ENCODE data around the gene PGM3.
A peak's percentile ranks its signal among the peaks of the same experiment; 100 is the strongest.

Gene PGM3, protein sequence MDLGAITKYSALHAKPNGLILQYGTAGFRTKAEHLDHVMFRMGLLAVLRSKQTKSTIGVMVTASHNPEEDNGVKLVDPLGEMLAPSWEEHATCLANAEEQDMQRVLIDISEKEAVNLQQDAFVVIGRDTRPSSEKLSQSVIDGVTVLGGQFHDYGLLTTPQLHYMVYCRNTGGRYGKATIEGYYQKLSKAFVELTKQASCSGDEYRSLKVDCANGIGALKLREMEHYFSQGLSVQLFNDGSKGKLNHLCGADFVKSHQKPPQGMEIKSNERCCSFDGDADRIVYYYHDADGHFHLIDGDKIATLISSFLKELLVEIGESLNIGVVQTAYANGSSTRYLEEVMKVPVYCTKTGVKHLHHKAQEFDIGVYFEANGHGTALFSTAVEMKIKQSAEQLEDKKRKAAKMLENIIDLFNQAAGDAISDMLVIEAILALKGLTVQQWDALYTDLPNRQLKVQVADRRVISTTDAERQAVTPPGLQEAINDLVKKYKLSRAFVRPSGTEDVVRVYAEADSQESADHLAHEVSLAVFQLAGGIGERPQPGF

DNA sequence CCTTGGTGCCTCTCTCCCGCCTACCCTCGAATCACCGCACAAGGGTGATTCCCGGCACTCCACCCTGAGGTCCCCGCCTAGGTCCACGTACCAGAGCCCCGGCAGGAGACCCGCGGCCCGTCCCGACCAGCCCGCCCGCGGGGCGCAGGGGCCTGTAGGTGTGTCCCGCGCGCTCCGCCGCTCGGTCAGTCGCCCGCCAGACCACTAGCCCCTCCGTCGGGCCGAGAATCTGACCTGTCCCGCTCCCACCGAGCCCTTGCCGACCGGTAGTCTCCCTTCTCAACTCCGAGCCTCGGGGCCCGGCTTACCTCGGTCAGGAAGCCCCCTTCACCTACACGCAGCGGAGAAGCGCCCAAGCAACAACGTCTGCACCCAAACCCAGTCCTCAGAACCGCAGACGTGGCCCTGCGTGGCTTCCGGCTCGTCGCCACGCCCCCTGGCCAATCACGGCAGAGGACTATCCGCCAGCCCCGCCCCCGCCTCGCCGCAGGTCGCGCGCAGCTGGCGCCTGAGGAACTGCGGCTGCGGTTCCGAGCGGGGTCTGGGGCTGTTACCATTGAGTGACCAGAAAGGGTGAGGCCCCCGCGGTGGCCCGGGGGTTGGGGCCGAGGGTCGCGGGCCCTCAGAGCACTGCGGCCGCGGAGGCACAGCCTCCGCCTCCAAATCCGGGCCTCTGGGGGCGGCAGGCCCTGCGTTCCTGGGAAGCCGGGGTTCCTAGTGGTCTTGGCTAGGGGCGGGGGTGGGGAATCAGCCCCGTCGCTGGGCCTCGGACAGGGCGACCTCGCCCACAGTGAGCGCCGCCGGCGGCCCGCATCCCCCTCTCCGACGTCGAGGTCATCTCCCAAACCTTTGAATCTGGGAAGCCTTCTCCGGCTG is at the start of gene PGM3, which contains the start of gene RWDD2A:
TSS of gene PGM3 (minus strand) at position 395 of the 876 bp plus-strand sequence. CDS start 2,253 bp downstream, outside the sequence.
TSS of gene RWDD2A (plus strand) at position 487 of the 876 bp plus-strand sequence. CDS start 1,095 bp downstream, outside the sequence.
- Histone ChIP-seq H3K9me3 (ENCODE audit: control insufficient read depth, insufficient read depth, low read depth, low read length) (no peaks in the 10 kb centered on the region), H3K27ac (ENCODE audit: extremely low read depth, low read depth, low read length) (peak within 1 kb of the TSS; percentile 76; the same call in 1 of the 2 replicates), H3K4me3 (ENCODE audit: low read depth, low read length) (peak within 1 kb of the TSS; percentile 94), H3K4me1 (ENCODE audit: control insufficient read depth, insufficient read depth, low read length) (peaks cover 2% of the 10 kb centered on the region; the same call in 1 of the 2 replicates), H3K36me3 (ENCODE audit: control insufficient read depth in 2 of 2, insufficient read depth in 1 of 2, low read length in 2 of 2) (peaks cover 16 to 64% of the 10 kb centered on the region in 2 experiments)
- POLR2A ChIA-PET: interaction anchor here (0.9 to 1.6 kb wide), 5 partner anchors 10 to 127 kb away, joined by 3 to 5 read pairs (median 4); partner anchors contain the start of gene UBE3D
- CTCF ChIA-PET: interaction anchor here (0.6 to 4.0 kb wide), 6 partner anchors 22 to 422 kb away, joined by 3 to 29 read pairs (median 6); partner anchors contain the start of genes DOP1A and UBE3D
- TF ChIP-seq ZNF707 (tag by site-specific recombination; IDR thresholded peaks at IDR 0.05): no peak
- TF ChIP-seq, protein P1, sequence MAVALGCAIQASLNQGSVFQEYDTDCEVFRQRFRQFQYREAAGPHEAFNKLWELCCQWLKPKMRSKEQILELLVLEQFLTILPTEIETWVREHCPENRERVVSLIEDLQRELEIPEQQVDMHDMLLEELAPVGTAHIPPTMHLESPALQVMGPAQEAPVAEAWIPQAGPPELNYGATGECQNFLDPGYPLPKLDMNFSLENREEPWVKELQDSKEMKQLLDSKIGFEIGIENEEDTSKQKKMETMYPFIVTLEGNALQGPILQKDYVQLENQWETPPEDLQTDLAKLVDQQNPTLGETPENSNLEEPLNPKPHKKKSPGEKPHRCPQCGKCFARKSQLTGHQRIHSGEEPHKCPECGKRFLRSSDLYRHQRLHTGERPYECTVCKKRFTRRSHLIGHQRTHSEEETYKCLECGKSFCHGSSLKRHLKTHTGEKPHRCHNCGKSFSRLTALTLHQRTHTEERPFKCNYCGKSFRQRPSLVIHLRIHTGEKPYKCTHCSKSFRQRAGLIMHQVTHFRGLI (tag by site-specific recombination; IDR thresholded peaks at IDR 0.05): peak; percentile 64
- TF ChIP-seq ZNF48 (tag by site-specific recombination; IDR thresholded peaks at IDR 0.05): no peak
- TF ChIP-seq ZNF785 (tag by site-specific recombination; IDR thresholded peaks at IDR 0.05): no peak
- TF ChIP-seq, protein P2, sequence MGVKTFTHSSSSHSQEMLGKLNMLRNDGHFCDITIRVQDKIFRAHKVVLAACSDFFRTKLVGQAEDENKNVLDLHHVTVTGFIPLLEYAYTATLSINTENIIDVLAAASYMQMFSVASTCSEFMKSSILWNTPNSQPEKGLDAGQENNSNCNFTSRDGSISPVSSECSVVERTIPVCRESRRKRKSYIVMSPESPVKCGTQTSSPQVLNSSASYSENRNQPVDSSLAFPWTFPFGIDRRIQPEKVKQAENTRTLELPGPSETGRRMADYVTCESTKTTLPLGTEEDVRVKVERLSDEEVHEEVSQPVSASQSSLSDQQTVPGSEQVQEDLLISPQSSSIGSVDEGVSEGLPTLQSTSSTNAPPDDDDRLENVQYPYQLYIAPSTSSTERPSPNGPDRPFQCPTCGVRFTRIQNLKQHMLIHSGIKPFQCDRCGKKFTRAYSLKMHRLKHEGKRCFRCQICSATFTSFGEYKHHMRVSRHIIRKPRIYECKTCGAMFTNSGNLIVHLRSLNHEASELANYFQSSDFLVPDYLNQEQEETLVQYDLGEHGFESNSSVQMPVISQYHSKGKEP (tag by site-specific recombination; IDR thresholded peaks at IDR 0.05): no peak
- no peak for TF ChIP-seq ZNF266 (tag by site-specific recombination; IDR thresholded peaks at IDR 0.05; ENCODE audit: low read depth)
- peak; percentile 79; the same call in 1 of the 2 replicates for TF ChIP-seq ZNF76 (tag by site-specific recombination; IDR thresholded peaks at IDR 0.05; ENCODE audit: borderline replicate concordance, low read depth)
- TF ChIP-seq ZNF549 (tag by site-specific recombination; IDR thresholded peaks at IDR 0.05): no peak
- peak; percentile 30; the same call in 1 of the 2 replicates for TF ChIP-seq ZNF394 (tag by site-specific recombination; IDR thresholded peaks at IDR 0.05; ENCODE audit: borderline replicate concordance)
- TF ChIP-seq ZEB2 (tag by site-specific recombination; IDR thresholded peaks at IDR 0.05): peak; percentile 81; the same call in 1 of the 2 replicates
- TF ChIP-seq, protein P3, sequence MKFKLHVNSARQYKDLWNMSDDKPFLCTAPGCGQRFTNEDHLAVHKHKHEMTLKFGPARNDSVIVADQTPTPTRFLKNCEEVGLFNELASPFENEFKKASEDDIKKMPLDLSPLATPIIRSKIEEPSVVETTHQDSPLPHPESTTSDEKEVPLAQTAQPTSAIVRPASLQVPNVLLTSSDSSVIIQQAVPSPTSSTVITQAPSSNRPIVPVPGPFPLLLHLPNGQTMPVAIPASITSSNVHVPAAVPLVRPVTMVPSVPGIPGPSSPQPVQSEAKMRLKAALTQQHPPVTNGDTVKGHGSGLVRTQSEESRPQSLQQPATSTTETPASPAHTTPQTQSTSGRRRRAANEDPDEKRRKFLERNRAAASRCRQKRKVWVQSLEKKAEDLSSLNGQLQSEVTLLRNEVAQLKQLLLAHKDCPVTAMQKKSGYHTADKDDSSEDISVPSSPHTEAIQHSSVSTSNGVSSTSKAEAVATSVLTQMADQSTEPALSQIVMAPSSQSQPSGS (tag by site-specific recombination; IDR thresholded peaks at IDR 0.05; ENCODE audit: low read depth): no peak
- TF ChIP-seq ZNF660 (tag by site-specific recombination; IDR thresholded peaks at IDR 0.05): peak; percentile 34; the same call in 1 of the 2 replicates
- TF ChIP-seq, protein P4, sequence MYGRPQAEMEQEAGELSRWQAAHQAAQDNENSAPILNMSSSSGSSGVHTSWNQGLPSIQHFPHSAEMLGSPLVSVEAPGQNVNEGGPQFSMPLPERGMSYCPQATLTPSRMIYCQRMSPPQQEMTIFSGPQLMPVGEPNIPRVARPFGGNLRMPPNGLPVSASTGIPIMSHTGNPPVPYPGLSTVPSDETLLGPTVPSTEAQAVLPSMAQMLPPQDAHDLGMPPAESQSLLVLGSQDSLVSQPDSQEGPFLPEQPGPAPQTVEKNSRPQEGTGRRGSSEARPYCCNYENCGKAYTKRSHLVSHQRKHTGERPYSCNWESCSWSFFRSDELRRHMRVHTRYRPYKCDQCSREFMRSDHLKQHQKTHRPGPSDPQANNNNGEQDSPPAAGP (tag by site-specific recombination; IDR thresholded peaks at IDR 0.05): peak; percentile 84
- TF ChIP-seq, protein P5, sequence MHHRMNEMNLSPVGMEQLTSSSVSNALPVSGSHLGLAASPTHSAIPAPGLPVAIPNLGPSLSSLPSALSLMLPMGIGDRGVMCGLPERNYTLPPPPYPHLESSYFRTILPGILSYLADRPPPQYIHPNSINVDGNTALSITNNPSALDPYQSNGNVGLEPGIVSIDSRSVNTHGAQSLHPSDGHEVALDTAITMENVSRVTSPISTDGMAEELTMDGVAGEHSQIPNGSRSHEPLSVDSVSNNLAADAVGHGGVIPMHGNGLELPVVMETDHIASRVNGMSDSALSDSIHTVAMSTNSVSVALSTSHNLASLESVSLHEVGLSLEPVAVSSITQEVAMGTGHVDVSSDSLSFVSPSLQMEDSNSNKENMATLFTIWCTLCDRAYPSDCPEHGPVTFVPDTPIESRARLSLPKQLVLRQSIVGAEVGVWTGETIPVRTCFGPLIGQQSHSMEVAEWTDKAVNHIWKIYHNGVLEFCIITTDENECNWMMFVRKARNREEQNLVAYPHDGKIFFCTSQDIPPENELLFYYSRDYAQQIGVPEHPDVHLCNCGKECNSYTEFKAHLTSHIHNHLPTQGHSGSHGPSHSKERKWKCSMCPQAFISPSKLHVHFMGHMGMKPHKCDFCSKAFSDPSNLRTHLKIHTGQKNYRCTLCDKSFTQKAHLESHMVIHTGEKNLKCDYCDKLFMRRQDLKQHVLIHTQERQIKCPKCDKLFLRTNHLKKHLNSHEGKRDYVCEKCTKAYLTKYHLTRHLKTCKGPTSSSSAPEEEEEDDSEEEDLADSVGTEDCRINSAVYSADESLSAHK (tag by site-specific recombination; IDR thresholded peaks at IDR 0.05): no peak
- TF ChIP-seq, protein P6, sequence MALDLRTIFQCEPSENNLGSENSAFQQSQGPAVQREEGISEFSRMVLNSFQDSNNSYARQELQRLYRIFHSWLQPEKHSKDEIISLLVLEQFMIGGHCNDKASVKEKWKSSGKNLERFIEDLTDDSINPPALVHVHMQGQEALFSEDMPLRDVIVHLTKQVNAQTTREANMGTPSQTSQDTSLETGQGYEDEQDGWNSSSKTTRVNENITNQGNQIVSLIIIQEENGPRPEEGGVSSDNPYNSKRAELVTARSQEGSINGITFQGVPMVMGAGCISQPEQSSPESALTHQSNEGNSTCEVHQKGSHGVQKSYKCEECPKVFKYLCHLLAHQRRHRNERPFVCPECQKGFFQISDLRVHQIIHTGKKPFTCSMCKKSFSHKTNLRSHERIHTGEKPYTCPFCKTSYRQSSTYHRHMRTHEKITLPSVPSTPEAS (tag by site-specific recombination; IDR thresholded peaks at IDR 0.05): no peak
- TF ChIP-seq, protein P7, sequence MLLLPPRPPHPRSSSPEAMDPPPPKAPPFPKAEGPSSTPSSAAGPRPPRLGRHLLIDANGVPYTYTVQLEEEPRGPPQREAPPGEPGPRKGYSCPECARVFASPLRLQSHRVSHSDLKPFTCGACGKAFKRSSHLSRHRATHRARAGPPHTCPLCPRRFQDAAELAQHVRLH (tag by site-specific recombination; IDR thresholded peaks at IDR 0.05): peak; percentile 32; the same call in 1 of the 2 replicates
- no peak for TF ChIP-seq SCRT1 (tag by site-specific recombination; IDR thresholded peaks at IDR 0.05; ENCODE audit: borderline replicate concordance)
- TF ChIP-seq, protein P8, sequence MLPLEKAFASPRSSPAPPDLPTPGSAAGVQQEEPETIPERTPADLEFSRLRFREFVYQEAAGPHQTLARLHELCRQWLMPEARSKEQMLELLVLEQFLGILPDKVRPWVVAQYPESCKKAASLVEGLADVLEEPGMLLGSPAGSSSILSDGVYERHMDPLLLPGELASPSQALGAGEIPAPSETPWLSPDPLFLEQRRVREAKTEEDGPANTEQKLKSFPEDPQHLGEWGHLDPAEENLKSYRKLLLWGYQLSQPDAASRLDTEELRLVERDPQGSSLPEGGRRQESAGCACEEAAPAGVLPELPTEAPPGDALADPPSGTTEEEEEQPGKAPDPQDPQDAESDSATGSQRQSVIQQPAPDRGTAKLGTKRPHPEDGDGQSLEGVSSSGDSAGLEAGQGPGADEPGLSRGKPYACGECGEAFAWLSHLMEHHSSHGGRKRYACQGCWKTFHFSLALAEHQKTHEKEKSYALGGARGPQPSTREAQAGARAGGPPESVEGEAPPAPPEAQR (tag by site-specific recombination; IDR thresholded peaks at IDR 0.05): no peak
- peak; percentile 59; the same call in 1 of the 2 replicates for TF ChIP-seq ZFHX2 (tag by site-specific recombination; conservative IDR thresholded peaks at IDR 0.05)
- no peak for TF ChIP-seq ZSCAN23 (tag by site-specific recombination; IDR thresholded peaks at IDR 0.05)
- TF ChIP-seq ZNF561 (tag by site-specific recombination; IDR thresholded peaks at IDR 0.05; ENCODE audit: borderline replicate concordance): no peak; the same call in none of the 2 replicates

Measured in HEK293 (cell line).